Glutamatergic neuron (in vitro differentiated cells): ENCODE measurements around the gene LAMA1. TPM values are rescaled to one million over a fixed set of nuclear protein-coding genes. Genes with fewer than 3 reads are reported as not detected.
"Not testable (repeated sequence)": the region's sequence is repeated elsewhere in the genome, so short reads cannot be mapped to it uniquely, and the experiment has no call there.

Experiments used
- DNase-seq: peaks from one replicate; pipeline ENCODE4 v3.0.0; 2022
- H3K27ac Mint-ChIP-seq: one replicate; pipeline ENCODE4 v1.8.0; 2020; ENCODE audit warnings: mild to moderate bottlenecking, mixed read lengths, inconsistent platforms; ENCODE audit not compliant: unreplicated experiment
- H3K27me3 Mint-ChIP-seq: one replicate; pipeline ENCODE4 v1.8.0; 2020; ENCODE audit warnings: mild to moderate bottlenecking, moderate library complexity, mixed read lengths, inconsistent platforms; ENCODE audit not compliant: unreplicated experiment
- H3K36me3 Mint-ChIP-seq: one replicate; pipeline ENCODE4 v1.8.0; 2020; ENCODE audit warnings: mild to moderate bottlenecking, mixed read lengths, inconsistent platforms; ENCODE audit not compliant: unreplicated experiment
- H3K4me1 Mint-ChIP-seq: one replicate; pipeline ENCODE4 v1.8.0; 2020; ENCODE audit warnings: mild to moderate bottlenecking, low read depth, mixed read lengths, inconsistent platforms; ENCODE audit not compliant: unreplicated experiment
- H3K4me3 Mint-ChIP-seq: one replicate; pipeline ENCODE4 v1.8.0; 2020; ENCODE audit warnings: mild to moderate bottlenecking, mixed read lengths, inconsistent platforms; ENCODE audit not compliant: unreplicated experiment
- H3K9me3 Mint-ChIP-seq: one replicate; pipeline ENCODE4 v1.8.0; 2020; ENCODE audit warnings: mild to moderate bottlenecking, moderate library complexity, mixed read lengths, inconsistent platforms; ENCODE audit not compliant: unreplicated experiment
- CTCF ChIP-seq: fragments of 200-600 bp; sonication (generic); IDR thresholded peaks from one replicate; pipeline ENCODE4 v1.5.0; 2021; ENCODE audit not compliant: partially characterized antibody, unreplicated experiment
- total RNA-seq: library from RNA; stranded (reverse); fragmentation: NEBNext Ultra II Directional; extraction: Animal tissue kit (Norgen Biotek cat#: 25700); gene quantifications from one replicate; pipeline ENCODE4 v1.2.1, GENCODE V29; 2021; ENCODE audit not compliant: unreplicated experiment

The LAMA1 gene
- total RNA-seq, 1 donor from 2014 or later, result 32.0 TPM

GRCh38 chr18:7147399-7147798 lies 29.8 kb upstream of the LAMA1 start:
- Mint-ChIP-seq H3K27me3 (peaks cover 2% of the 10 kb centered on the region), H3K36me3 (no peaks in the 10 kb centered on the region), H3K27ac (peak overlapping the region; percentile 60), H3K4me1 (peaks cover 4% of the 10 kb centered on the region), H3K9me3 (no peaks in the 10 kb centered on the region), H3K4me3 (no peak overlapping the region)
- peak; percentile 49 for DNase-seq
- no peak for TF ChIP-seq CTCF

GRCh38 chr18:7146067-7146466 lies 28.5 kb upstream of the LAMA1 start:
- Mint-ChIP-seq H3K27me3 (no peaks in the 10 kb centered on the region), H3K4me3 (no peak overlapping the region), H3K9me3 (no peaks in the 10 kb centered on the region), H3K27ac (no peak overlapping the region), H3K4me1 (peaks cover 4% of the 10 kb centered on the region), H3K36me3 (no peaks in the 10 kb centered on the region)
- DNase-seq, result no peak
- TF ChIP-seq CTCF, result no peak

GRCh38 chr18:7144921-7145320 lies 27.3 kb upstream of the LAMA1 start:
- H3K4me1 Mint-ChIP-seq, H3K9me3 Mint-ChIP-seq, H3K4me3 Mint-ChIP-seq, DNase-seq, H3K27me3 Mint-ChIP-seq, H3K27ac Mint-ChIP-seq, H3K36me3 Mint-ChIP-seq: not testable (repeated sequence)

- H3K4me1 Mint-ChIP-seq, result no peaks in the 10 kb centered on the region
- no peak for TF ChIP-seq CTCF
- no peak overlapping the region for H3K4me3 Mint-ChIP-seq
- no peaks in the 10 kb centered on the region for H3K9me3 Mint-ChIP-seq
- H3K27me3 Mint-ChIP-seq, result no peaks in the 10 kb centered on the region
- H3K27ac Mint-ChIP-seq, result no peak overlapping the region
- H3K36me3 Mint-ChIP-seq, result no peaks in the 10 kb centered on the region
- no peak for DNase-seq
Observed at GRCh38 chr18:7141287-7141686, 23.7 kb upstream of the LAMA1 start.

GRCh38 chr18:7139409-7139808 lies 21.8 kb upstream of the LAMA1 start:
- DNase-seq, result no peak
- Mint-ChIP-seq H3K4me3 (no peak overlapping the region), H3K4me1 (no peaks in the 10 kb centered on the region), H3K27me3 (no peaks in the 10 kb centered on the region), H3K27ac (no peak overlapping the region), H3K9me3 (no peaks in the 10 kb centered on the region), H3K36me3 (no peaks in the 10 kb centered on the region)
- no peak for TF ChIP-seq CTCF

GRCh38 chr18:7133181-7133580 lies 15.6 kb upstream of the LAMA1 start:
- Mint-ChIP-seq H3K27me3 (peaks cover 4% of the 10 kb centered on the region), H3K36me3 (peaks cover 6% of the 10 kb centered on the region), H3K27ac (no peak overlapping the region), H3K4me1 (no peaks in the 10 kb centered on the region), H3K4me3 (no peak overlapping the region), H3K9me3 (peaks cover 4% of the 10 kb centered on the region)
- no peak for DNase-seq
- TF ChIP-seq CTCF, result no peak
